GM19238 (cell line): ENCODE results near the gene HS6ST2.

Source experiments
- DNase-seq: peaks from one replicate; pipeline ENCODE4 v3.0.0; 2011; ENCODE audit warnings: low spot score; ENCODE audit not compliant: insufficient read length

The HS6ST2 gene

DNA sequence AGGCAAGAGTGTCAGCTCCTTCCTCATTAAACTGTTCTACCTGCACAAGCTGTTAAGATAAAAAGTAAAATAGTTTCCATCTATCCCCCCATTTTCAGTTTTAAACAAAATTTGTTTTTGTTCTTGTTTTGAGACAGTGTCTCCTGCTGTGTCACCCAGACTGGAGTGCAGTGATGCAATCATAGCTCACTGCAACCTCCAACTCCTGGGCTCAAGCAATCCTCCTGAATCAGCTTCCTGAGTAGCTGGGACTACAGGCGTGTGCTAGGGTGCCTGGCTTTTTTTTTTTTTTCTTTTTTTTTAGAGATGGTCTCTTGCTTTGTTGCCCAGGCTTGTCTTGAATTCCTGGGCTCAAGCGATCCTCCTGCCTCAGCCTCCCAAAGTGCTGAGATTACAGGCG lies 105.4 kb downstream of the HS6ST2 start:
- DNase-seq, result no peak

DNA sequence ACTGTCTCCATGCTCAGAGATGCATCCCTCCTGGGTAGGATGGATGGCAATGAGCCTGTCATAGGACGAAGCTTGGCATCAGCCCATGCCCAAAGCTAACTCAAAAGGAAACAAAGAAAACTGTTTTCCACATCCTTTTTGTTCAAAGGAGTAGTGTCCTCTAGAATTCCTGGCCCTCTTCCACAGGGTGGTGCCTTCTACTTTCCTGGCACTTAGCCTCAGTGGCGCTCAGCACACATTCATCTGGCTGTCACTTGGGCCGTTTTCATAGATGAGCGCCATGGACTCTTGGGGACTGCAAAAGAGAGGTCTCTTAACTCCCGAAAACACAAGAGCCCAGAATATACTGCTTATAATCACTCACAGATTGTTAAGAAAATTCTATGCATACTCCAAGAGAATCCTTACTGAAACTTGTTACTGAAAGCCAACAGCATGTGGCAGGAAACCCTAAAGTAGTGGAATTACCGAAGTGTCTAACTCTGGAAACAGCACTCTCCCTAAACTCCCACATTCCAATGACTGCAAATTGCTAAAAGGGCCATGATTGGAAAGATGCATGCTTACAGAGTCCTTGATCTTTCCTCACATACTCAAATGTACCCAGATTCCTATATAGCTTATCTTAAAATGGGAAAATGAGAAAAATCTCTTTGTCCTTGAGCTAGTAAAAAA lies 110.0 kb downstream of the HS6ST2 start:
- no peak for DNase-seq

DNA sequence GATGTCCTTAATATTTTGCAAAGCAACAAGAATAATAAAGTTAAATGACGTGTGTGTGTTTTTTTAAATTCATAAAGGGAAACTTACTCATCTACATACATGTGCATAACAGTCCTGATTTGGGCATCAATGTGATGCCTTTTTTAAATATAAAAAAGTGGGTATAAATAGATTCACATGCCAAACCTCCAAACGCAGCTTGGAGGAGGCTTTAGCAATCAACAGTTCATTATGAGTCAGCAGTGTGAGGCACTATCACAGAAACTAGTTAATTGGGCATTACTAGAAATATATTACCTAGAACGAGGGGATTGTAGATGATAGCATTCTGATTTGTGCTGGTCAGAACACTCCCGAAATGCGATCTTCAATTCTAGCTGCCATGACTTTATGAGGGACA lies 115.1 kb downstream of the HS6ST2 start:
- no peak for DNase-seq

DNA sequence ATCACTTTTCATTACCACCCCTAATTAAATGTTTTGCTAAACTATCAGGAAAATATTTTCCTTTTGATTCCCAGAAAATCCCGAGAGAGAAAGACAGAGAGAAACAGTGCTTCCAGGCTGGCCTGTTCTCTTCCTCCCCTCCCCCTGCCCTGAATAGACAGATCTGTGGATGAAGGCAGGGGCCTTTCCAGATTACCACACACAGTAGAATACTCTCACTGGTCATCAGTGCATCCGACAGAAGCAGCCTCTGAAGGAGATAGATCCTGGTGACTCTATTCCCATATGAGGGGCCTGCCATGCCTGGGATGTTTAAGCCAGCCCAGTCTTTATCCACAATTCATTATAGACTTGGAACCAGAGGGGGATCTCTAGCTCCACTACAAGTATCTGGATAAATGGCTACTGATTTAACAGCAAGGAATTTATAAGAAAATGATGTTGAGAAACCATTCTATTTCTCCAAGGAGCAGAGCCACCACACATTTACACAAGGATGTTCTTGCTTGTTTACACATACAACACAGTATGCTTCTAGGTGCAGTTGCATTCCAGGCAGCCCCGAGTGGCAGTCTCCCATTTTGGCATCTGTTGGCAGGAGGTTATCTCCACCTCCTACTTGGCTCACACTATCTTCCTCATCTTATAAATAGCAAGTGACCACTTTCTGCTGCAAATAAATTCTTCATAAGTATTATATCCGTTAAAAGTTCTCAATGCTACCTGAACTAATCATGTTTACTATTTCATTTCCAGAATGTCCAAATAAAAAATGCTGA lies 115.8 kb downstream of the HS6ST2 start:
- DNase-seq, result no peak

DNA sequence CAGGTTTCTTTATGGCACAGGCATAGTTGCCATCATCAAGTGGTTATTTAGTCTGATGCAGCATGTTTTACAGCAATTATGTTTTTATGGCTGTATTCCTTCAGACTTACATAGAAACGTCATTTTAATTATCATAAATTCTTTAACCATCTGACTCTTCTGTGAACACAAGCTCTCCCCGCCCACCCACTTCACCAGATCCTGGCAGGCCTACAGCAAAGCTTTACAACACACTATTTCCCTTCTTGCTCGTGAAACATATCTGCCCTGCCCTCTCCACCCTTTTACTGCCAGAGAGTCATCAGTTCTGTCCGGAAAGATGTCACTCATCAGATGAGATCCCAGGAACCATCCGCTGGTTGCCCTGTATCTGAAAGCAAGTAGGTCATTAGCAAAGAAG lies 120.5 kb downstream of the HS6ST2 start:
- DNase-seq, result no peak

DNA sequence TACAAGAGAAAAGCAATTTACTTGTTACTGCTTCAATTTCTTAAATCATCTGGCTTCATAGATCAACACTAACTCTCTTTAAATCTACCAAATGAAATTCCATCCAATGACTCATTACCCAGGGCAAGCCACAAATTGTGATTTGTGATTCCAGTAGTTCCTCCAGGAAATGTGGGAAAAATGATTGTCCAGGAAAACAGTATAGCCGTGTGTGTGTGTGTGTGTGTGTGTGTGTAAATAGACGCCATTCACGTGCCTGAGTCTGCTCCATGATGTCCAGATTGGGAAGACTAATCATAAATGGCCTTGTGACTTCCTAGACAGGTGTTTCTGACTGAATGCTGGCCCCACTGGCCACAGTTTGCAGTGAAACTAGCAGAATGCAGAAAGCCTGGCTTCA lies 121.3 kb downstream of the HS6ST2 start:
- no peak for DNase-seq

DNA sequence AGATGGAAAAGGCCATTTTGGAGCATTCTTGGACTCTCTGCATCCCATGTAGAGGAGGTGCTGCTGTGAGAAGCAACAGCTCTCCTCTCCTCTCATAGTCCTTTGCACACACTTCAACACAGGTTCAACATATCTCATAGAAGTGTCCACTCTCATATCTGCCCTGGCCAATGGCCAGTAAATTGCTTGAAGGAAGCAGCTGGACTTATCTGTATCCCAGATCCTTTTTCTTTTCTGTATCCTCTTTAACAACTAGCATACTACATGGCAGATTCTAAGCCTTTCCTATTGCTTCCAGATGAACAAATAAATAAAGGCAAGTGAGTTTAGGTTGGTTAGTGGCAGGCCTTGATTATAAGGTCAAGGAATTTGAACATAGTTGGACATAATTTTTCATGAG lies 122.0 kb downstream of the HS6ST2 start:
- no peak for DNase-seq

DNA sequence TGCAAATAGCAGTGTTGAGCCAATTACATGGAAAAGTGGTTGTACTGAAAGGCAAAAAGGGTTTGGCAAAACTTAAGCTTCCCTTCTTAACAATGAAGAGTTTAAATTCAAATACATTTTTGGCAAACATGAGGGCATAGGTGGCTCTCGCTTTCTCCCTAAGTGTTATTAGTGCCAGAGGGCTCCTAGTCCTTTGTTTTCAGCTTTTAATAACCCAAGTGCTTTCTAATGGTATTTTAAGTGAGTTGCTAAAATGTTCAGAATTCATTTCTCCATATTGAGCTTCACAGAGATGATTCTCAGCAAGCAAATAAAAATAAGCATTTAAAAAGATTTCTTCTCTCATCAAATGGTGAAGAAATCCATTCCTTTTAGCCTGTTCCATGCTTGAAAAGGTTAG lies 123.7 kb downstream of the HS6ST2 start:
- no peak for DNase-seq

DNA sequence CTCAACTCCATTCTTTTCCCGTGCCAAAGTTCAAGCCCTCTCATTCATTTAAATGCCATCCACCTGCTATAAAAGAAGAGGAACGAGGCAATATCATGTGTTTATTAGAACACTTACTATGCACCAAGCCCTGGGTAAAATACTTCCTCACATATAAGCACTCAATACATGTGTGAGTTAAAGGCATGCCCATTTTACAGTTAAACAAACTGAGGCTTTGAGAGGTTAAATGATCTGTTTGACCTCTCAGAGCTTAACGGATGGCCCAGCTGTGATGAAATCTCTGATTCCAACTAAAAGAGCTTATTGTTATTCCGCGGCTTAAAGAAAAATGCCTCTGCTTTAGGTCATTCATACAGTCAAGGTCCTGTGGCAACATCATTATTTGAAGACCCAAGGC lies 124.3 kb downstream of the HS6ST2 start:
- DNase-seq, result no peak

DNA sequence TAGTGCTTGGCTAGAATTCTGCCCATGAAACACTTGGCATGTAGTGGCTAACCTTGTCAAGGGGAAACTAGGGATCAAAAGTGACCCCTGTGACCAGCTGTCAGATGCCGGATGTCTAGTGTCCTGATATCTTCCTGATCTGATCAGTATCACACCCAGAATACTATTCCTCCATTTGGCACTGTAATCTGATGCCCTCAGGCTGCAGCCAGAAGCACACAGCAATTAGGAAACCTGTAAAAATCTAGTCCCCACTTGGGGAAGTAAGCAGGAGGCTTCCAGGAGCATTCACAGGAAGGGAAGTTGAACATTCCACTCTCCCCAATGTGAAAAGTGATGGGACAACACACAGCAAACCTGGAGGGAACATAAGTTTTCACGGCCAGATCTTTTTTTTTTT lies 125.1 kb downstream of the HS6ST2 start:
- DNase-seq, result no peak

DNA sequence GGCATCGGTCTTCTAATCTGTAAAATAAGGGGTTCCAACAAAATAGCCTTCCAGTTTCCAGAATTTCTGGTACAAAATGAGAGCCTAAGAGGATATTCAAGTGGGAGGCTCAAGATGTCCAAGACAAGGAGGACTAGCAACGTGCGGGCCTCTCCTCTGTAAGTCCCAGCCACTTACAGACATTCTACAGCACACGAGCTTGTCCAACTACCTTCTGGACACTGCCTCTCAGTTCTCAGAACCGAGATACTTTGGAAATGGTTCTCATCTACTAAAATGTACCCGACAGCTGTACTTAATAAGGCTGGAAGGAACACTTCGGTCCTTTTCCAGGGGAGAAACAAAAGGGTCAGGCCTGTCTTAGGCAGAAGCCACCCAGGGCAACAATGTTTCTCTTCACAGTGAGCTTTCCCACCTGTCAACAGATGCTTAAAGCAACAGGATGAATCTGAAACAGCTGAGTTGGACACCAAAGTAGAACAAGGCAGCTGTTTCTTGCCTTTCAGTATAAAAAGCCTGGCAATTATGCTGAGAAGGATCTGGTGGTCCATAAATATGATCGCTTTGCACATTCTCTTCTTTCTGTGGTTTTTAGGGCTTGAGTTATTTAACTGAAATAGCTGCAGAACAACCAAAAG lies 127.0 kb downstream of the HS6ST2 start:
- DNase-seq, result no peak

DNA sequence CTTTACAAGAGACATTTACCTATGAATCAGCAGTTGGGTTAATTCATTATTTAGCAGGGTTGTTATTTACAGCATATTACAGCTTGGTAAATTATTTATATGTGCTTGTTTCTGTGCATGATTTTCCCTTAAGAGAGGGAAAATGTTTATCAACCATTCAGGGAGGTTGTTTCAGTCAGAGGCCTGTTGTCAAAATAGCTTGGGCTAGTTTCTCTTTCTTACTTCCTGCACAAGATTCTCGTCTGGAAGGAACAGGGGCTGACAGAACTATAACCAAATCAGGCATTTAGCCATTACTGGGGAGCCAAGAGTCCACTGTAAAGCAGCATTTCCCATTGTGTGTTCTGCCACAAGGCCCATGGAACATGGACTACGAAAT lies 135.8 kb downstream of the HS6ST2 start:
- DNase-seq, result no peak

DNA sequence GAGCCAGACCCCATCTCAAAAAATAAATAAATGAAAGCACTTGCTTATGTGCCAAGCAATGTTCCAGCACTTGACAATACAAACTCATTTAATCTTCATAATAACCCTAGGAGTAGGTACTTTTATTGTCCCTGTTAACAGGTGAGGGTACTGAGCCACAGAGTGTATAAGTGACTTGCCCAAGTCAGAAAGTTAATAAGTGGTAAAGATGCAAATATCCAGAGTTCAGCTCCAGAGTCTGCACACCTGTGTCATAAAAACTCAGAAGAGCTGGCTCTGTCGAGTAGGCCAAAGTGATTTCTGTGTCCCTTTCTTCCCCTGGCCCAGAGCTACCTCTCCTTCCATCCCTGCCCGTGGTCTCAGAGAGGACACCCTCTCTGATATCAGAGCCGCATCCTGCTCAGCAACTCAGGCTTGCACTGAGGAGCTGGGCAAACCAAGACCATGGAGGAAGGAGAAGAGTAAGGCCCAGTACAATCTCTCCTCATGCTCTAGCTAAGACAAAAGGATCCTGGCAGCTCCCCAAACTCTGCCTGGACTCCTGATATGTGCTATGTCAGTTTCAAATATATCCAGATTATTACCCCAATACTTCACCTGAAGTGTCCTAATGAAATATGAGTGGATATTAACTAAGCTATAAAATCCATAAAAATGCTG lies 136.3 kb downstream of the HS6ST2 start:
- DNase-seq, result no peak

DNA sequence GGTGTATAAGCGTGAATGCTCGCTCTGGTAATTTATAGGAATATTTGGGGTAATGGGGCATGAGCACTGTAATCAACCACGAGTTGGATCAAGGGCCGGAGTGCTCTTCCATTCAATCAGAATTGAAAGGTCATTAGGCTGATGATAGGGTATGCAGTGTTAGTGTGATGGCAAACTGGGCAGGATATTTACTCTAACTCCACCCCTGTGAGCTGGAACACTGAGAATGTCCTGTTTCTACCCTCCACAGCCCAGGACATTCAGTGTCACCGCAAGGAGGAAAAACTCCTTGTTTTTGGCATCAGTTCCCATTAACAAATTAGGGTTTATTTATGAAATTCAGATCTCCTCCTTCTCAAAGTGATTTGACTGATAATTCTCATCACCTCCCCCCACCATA lies 137.8 kb downstream of the HS6ST2 start:
- DNase-seq, result no peak

DNA sequence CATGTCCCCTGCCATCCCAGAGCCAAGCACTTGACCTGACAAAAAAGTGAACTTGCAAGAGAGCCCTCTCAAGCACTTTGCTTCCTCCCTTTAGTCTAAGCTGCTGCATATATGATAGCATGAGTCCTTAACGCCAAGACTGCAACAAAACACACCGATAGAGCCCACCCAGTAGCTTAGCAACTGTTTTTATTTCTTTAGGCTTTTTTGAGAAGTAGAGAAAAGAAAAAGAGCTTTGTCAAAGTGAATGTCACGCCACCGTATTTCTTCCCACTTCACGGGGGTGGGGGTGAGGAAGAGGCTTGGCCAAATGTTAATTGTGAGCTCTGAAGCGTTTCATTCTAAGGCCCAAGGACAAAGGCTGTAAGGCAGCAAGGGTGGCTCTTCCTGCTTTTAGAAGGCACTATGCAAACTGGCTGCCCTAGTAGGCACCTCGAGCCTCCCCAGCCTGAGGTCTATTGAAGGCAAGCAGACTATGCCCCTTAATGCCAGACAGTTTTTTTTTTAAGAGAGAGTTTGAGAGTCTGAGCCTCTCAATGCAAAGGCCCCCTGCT lies 138.6 kb downstream of the HS6ST2 start:
- DNase-seq, result no peak

DNA sequence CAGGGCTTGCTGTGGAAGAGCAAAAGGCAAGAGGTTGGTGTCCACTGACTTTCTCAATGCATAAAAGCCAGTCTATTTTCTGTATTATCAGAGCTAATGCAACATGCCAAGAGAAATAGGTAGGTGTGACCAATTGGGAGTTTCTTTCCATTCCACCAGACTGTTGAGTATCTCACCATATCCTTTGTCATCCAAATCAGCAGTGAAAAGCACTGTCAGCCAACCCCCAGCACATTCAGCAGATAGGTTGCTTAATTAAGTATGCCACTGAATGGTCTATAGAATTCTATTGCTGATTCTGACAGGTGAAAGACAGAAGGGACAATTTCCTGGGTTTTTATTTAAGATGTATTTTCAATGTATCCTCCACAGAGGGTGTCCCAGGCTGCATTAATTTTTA lies 139.8 kb downstream of the HS6ST2 start:
- no peak for DNase-seq

DNA sequence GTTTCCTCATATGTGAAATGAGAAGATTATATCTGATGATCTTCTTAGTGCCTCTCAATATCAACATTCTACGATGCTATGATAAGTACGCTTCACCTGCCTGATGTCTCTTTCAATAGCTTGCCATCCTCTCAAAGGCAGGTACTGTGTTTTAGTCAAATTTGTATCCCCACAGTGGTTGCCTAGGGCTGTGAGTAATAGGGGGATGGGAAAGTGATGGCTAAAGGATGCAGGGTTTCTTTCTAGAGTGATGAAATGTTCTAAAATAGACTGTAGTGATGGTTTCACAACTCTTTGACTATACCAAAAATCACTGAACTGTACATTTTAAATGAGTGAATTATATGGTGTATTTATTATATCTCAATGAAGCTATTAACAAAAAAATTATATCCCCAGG lies 142.8 kb downstream of the HS6ST2 start:
- no peak for DNase-seq

DNA sequence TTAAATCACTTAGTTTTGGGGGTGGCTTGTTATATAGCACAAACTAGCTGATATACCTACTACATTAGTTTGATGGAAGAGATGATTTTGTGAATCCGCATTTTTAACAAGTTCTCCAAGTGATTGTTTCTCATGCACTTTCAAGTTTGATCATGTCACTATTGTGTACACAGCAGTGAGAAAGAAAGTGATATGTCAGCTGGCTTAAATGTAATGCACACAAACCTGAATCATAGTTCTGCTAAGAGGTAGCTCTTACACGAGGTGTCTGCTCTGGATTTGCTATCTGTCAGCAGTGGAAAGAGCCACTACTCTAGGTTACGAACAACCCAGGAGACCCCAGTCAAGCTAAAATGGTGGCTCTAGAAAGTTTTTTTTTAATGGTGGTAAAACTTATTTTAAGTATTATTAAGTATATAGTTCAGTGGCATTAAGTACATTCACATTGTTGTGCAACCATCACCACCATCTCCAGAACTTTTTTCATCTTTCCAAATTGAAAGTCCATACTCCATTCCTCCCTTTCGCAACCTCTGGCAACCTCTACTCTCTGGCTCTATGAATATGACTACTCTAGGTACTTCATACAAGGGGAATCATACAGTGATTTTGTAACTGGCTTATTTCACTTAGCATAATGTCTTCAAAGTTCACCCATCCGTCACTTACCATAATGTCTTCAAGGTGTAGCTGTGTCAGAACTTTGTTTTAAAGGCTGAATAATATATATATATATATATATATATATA lies 147.3 kb downstream of the HS6ST2 start:
- DNase-seq, result no peak

DNA sequence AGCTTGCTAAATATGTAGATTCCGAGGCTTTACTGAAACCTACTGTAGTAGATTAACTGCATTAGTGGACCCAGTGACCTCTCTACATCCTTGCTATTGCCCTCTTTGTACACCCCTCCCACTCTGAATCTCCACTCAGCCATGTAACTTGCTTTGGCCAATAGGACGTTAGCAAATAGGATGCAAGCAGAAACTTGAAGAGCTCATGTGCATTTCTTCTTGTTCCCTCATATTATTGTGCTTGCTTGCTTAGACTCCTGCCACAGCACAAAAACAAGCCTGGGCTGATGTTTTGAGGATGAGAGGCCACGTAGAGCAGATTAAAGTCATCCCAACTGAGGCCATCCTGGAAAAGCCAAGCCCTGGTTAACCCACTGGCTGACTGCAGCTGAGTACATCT lies 147.9 kb downstream of the HS6ST2 start:
- DNase-seq, result no peak

DNA sequence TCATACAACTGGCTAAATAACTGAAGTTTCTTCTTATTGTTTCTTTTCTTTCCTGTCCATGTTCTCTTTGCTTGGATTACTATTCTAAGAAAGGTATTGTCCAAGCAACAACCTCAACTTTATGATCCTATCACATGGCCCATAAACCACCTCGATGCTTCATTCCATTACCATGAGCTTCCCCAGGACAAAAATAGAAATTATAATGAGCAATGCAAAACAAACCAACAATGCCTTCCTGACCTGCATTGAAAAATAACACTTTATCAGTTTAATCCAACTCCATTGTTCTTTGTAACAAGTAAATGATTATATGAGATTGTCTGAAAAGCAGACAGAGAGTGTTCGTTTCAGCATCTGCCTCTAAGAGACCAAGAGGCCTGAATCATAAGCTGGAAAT lies 148.8 kb downstream of the HS6ST2 start:
- no peak for DNase-seq

DNA sequence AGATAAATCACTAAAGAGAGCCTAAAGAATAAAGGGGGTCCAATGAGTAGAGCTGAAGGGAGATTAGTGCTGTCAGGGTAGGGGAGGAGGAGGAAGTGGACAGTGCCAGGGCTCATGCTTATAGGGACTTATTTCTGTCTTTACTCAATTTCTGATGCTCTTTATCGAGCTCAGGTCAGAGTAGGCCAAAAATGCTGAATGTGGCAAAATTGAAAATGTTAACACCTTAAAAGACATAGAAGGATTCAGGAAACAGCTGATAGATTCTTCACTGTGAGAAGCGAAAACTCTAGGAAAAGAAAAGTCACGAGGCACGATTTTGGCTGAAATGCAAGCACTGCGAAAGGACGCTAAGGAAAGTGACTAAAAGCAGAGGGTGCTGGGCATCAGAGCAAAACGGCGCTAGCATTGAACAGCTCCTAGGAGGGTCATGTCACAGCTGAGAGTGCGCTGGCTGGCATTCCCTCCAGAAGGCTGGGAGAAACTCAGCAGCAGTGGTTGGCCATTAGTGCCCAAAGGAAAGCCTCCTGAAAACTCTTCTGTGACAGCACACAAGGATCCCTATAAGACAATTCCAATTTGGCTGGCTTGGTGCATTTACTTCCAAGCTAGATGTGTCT lies 150.9 kb downstream of the HS6ST2 start:
- no peak for DNase-seq
